ENCODE data around the gene DST. TPM values are rescaled to one million over a fixed set of nuclear protein-coding genes. Genes with fewer than 3 reads are reported as not detected.

DST gene
- total RNA-seq, 1 experiment from 2014 or later, result 132 TPM

GRCh38 chr6:56484669-56485068 lies 158.0 kb downstream of the DST start (continued):
- TF ChIP-seq ZNF425 (CRISPR knock-in tag; conservative IDR thresholded peaks at IDR 0.05) (no peak), IRF2 (CRISPR knock-in tag; IDR thresholded peaks at IDR 0.05; ENCODE audit: borderline replicate concordance, low read depth) (no peak), ZNF263 (CRISPR knock-in tag; IDR thresholded peaks at IDR 0.05; ENCODE audit: low read depth) (no peak), ATF3 (CRISPR knock-in tag; conservative IDR thresholded peaks at IDR 0.05) (no peak), GABPB1 (CRISPR knock-in tag; IDR thresholded peaks at IDR 0.05) (no peak), FOXP1 (CRISPR knock-in tag; IDR thresholded peaks at IDR 0.05; ENCODE audit: borderline replicate concordance) (no peak)
- TF ChIP-seq, protein P1, sequence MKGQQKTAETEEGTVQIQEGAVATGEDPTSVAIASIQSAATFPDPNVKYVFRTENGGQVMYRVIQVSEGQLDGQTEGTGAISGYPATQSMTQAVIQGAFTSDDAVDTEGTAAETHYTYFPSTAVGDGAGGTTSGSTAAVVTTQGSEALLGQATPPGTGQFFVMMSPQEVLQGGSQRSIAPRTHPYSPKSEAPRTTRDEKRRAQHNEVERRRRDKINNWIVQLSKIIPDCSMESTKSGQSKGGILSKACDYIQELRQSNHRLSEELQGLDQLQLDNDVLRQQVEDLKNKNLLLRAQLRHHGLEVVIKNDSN (CRISPR knock-in tag; IDR thresholded peaks at IDR 0.05), result no peak

GRCh38 chr6:56483929-56484328 lies 158.8 kb downstream of the DST start:
- Mint-ChIP-seq H3K4me1 (no peaks in the 10 kb centered on the region), H3K27ac (no peak overlapping the region), H3K4me3 (no peak overlapping the region), H3K36me3 (peaks cover 50% of the 10 kb centered on the region), H3K9me3 (peaks cover 12% of the 10 kb centered on the region), H3K27me3 (ENCODE audit: low read depth) (no peaks in the 10 kb centered on the region)
- POLR2A ChIA-PET, result no interaction called here
- CTCF ChIA-PET, result no interaction called here
- DNase-seq (ENCODE audit: low spot score) (no peak), ATAC-seq (no peak)
- TF ChIP-seq ARID4B (CRISPR knock-in tag; IDR thresholded peaks at IDR 0.05; ENCODE audit: borderline replicate concordance) (no peak), ZNF671 (CRISPR knock-in tag; IDR thresholded peaks at IDR 0.05) (no peak), PRDM15 (CRISPR knock-in tag; IDR thresholded peaks at IDR 0.05) (no peak), E2F1 (CRISPR knock-in tag; IDR thresholded peaks at IDR 0.05) (no peak), MXD4 (CRISPR knock-in tag; IDR thresholded peaks at IDR 0.05; ENCODE audit: borderline replicate concordance) (no peak), TP53 (CRISPR knock-in tag; IDR thresholded peaks at IDR 0.05) (no peak), GTF2I (CRISPR knock-in tag; conservative IDR thresholded peaks at IDR 0.05) (no peak), HMGXB4 (CRISPR knock-in tag; IDR thresholded peaks at IDR 0.05) (no peak), STAT6 (CRISPR knock-in tag; conservative IDR thresholded peaks at IDR 0.05; ENCODE audit: low read depth) (no peak), ZNF232 (CRISPR knock-in tag; IDR thresholded peaks at IDR 0.05) (no peak)

All from WTC11 (cell line).